HG03575 (cell line): ENCODE results near the gene PHTF2.
A peak's percentile ranks its signal among the peaks of the same experiment; 100 is the strongest.
"Not testable (repeated sequence)": the region's sequence is repeated elsewhere in the genome, so short reads cannot be mapped to it uniquely, and the experiment has no call there.

Source experiments
- ATAC-seq: cut with Tn5 transposase; IDR thresholded peaks from one replicate; pipeline ENCODE4 v1.9.1; 2021; ENCODE audit not compliant: unreplicated experiment, insufficient number of reproducible peaks, low FRiP score; ENCODE audit errors: extremely low read depth

Gene PHTF2

GRCh38 chr7:77823787-77824186 is 25.2 kb downstream of the PHTF2 start:
- no peak for ATAC-seq

- no peak for ATAC-seq
Observed at GRCh38 chr7:77824636-77825035, 26.1 kb downstream of the PHTF2 start.

DNA sequence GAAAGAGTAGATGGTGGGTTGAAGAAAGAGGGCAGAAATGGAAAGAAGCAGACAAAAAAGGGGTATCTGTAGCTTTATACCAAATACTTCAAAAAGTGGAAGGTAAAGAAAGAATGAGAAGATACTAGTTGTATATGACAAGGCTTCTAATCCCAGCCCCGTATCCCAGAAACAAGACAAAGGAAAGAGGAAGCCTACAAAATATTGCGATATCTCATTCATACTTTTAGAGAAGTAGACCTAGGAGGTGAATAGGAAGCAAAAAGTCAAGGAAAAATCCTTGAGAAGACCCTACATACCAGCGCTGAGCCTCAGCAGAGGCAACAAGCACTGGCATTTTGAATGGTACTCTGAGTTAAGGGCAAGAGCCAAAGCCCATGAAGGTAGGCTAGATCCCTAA is 26.6 kb downstream of the PHTF2 start:
- no peak for ATAC-seq

DNA sequence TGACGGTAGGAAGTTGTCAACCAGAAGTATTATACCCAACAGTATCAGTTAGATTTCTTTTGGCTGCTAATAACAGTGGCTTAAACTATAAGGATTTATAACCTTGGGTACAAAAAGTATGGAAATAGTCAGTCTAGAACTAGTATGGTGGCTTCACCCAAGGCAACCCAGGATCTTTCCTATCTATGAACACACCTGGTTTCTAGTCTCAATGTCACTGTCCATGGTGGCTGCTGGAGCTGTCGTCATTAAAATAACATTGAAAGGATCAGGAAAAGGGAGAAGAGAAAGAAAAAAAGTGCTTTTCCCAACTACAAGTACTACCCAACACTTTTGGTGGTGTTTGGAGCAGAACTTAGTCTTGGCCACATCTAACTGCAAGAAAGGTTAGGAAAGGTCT is 27.7 kb downstream of the PHTF2 start:
- ATAC-seq: no peak

GRCh38 chr7:77827999-77828398 is 29.4 kb downstream of the PHTF2 start:
- no peak for ATAC-seq

DNA sequence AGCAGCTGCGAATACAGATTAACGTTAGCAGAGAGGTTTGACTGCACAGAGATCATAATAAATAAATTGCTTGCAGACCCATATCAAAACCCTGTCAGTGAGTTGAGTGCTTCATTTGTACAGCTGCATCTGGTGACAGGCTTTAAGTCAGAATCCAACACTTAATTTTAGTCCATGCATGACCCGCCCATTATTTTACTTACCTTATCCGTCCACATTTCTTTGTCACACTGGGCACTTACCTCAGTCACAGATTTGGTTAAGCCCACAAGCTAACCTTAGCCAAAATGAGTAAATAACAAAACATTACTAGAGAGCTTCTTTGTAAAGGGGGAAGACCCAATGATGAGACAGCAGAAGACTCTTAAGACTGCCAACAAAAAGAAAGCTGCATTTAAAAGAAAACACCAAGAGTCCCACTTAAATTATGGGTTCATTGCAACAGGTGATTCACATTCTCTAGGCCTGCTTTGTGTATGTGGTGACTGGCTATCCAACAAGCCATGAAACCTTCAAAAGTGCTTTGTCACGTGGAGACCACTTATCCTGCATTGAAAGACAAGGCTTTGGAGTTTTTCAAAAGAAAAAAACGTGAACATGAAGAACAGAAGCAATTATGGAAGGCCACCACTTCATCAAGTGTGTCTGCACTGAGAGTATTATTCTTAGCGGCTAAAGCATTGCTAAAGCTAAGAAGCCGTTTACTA is 32.2 kb downstream of the PHTF2 start:
- ATAC-seq: no peak

DNA sequence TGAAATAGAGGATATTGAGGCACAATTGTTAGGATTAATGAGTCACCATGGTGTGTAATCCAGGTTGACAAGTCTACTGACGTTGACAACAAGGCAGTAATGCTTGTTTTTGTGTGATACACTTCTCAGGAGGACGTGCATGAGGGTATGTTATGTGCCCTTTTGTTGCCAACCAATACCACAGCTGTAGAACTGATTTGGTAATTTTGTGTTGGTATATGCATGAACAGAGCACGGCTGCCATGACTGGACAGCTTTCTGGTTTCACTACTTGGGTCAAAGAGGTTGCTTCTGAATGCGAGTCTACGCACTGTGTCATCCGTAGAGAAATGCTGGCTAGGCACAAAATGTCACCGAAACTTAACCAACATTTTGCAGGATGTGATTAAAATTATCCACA is 32.9 kb downstream of the PHTF2 start:
- ATAC-seq: no peak

DNA sequence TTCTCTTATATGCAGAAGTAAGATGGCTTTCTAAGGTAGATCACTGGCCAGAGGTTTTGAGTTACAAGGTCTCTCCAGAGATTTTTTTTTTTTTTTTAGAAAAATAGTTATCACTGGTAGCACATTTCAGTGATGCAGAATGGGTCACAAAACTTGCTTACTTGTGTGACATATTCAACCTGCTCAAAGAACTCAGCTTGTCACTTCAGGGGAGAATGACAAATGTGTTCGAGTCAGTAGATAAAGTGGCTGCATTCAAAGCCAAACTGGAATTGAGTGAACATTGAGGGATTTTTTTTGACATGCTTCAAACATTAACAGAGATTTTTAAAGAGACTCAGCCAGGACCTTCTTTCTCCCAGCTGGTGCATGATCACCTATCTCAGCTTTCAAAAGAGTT is 33.4 kb downstream of the PHTF2 start:
- ATAC-seq: no peak

DNA sequence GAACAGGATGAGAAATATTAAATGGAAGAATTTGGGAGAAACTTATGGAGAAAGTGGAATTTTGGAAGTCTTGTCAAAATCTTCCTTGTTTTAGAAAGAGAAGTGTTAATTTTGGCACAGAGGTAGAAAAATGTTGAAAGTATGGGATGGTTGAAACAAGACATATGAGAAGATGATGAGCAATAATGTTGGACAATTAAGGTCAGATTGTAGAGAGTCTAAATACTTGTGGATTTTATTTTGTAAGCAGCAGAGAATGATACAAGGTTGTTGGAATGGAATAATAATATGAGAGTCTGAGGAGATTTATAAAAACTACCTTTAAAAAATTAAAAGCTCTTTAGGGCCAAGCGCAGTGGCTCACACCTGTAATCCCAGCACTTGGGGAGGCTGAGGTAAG is 34.6 kb downstream of the PHTF2 start:
- no peak for ATAC-seq

GRCh38 chr7:77836425-77836824 is 37.9 kb downstream of the PHTF2 start:
- ATAC-seq: not testable (repeated sequence)

- ATAC-seq: no peak
Observed at GRCh38 chr7:77837275-77837674, 38.7 kb downstream of the PHTF2 start.

- ATAC-seq: no peak
Observed at GRCh38 chr7:77837966-77838365, 39.4 kb downstream of the PHTF2 start.

DNA sequence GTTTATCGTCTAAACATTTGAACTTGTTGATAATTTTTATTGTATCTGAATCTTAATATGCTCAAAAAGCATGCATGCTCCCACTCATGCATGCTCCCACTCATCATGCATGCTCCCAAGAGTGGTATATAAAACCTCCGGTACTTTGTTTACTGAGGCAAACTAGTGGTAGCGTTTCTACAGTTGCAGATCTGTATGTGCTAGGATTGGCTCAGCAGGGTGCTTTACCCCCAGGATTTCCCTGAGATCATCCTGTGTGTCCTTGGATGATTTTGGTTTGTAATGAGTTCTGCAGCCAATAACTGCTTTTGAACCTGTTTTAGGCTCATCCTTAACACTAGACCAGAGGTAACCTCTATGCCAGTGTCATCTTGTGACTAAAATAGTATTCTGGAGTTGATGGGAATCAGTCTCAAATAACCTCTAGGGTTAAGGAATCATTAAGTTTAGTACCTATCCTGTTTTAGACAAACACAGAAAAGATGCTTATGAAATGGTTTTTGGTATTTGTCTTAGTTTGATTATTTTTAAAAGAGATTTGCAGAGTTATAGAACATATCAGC is 40.4 kb downstream of the PHTF2 start:
- ATAC-seq: no peak

- ATAC-seq: no peak
Observed at GRCh38 chr7:77839919-77840318, 41.3 kb downstream of the PHTF2 start.

- no peak for ATAC-seq
Observed at GRCh38 chr7:77843194-77843593, 44.6 kb downstream of the PHTF2 start.

- ATAC-seq: no peak
Observed at GRCh38 chr7:77846317-77847092, 47.9 kb downstream of the PHTF2 start.

- ATAC-seq: no peak
Observed at GRCh38 chr7:77855371-77856083, 57.0 kb downstream of the PHTF2 start.

GRCh38 chr7:77858278-77858677 is 59.7 kb downstream of the PHTF2 start:
- ATAC-seq: peak; percentile 54

GRCh38 chr7:77859343-77859742 is 60.8 kb downstream of the PHTF2 start:
- no peak for ATAC-seq

- ATAC-seq: no peak
Observed at GRCh38 chr7:77862691-77863090, 64.1 kb downstream of the PHTF2 start.
